Measurements from ENCODE around the gene ABCA8. TPM values are rescaled to one million over a fixed set of nuclear protein-coding genes. Genes with fewer than 3 reads are reported as not detected.
"Not testable (repeated sequence)": the region's sequence is repeated elsewhere in the genome, so short reads cannot be mapped to it uniquely, and the experiment has no call there.

ABCA8 gene
- total RNA-seq, 1 experiment from 2014 or later = 0.15 TPM

- no peak for TF ChIP-seq GABPB1 (CRISPR knock-in tag; IDR thresholded peaks at IDR 0.05)
- no peak for TF ChIP-seq GTF2I (CRISPR knock-in tag; conservative IDR thresholded peaks at IDR 0.05)
- TF ChIP-seq ATF6 (CRISPR knock-in tag; IDR thresholded peaks at IDR 0.05) = no peak
- TF ChIP-seq AFF4 (CRISPR knock-in tag; IDR thresholded peaks at IDR 0.05; ENCODE audit: borderline replicate concordance) = no peak
- TF ChIP-seq CREB1 (CRISPR knock-in tag; IDR thresholded peaks at IDR 0.05) = no peak
- no peak for TF ChIP-seq TEAD1 (CRISPR knock-in tag; IDR thresholded peaks at IDR 0.05)
- no peak for TF ChIP-seq MYBL2 (CRISPR knock-in tag; IDR thresholded peaks at IDR 0.05)
- no peak for TF ChIP-seq ZMAT4 (CRISPR knock-in tag; IDR thresholded peaks at IDR 0.05)
- TF ChIP-seq NFE2L1 (CRISPR knock-in tag; IDR thresholded peaks at IDR 0.05) = no peak
Observed at GRCh38 chr17:68944435-68945035, 10.7 kb downstream of the ABCA8 start (continued).

- POLR2A ChIA-PET; H3K4me3 Mint-ChIP-seq; DNase-seq (ENCODE audit: low spot score); H3K9me3 Mint-ChIP-seq; H3K27me3 Mint-ChIP-seq (ENCODE audit: low read depth); ATAC-seq; H3K27ac Mint-ChIP-seq; CTCF ChIA-PET; H3K4me1 Mint-ChIP-seq; H3K36me3 Mint-ChIP-seq: not testable (repeated sequence)
Observed at GRCh38 chr17:68943812-68944182, 11.4 kb downstream of the ABCA8 start.

- Mint-ChIP-seq H3K27me3 (ENCODE audit: low read depth) (no peaks in the 10 kb centered on the region), H3K4me1 (peaks cover 5% of the 10 kb centered on the region; the same call in 1 of the 2 replicates), H3K9me3 (peaks cover 9% of the 10 kb centered on the region), H3K4me3 (no peak overlapping the region), H3K27ac (no peak overlapping the region), H3K36me3 (no peaks in the 10 kb centered on the region)
- DNase-seq (ENCODE audit: low spot score) (no peak), ATAC-seq (no peak)
- CTCF ChIA-PET = no interaction called here
- POLR2A ChIA-PET = no interaction called here
- no peak for TF ChIP-seq NFE2L1 (CRISPR knock-in tag; IDR thresholded peaks at IDR 0.05)
- no peak for TF ChIP-seq SMAD4 (CRISPR knock-in tag; IDR thresholded peaks at IDR 0.05)
- TF ChIP-seq ZNF512 (CRISPR knock-in tag; IDR thresholded peaks at IDR 0.05; ENCODE audit: borderline replicate concordance) = no peak
- TF ChIP-seq ZBTB21 (CRISPR knock-in tag; IDR thresholded peaks at IDR 0.05; ENCODE audit: borderline replicate concordance) = no peak
- no peak for TF ChIP-seq ZNF532 (CRISPR knock-in tag; IDR thresholded peaks at IDR 0.05; ENCODE audit: borderline replicate concordance)
- no peak for TF ChIP-seq NFATC4 (CRISPR knock-in tag; IDR thresholded peaks at IDR 0.05)
- TF ChIP-seq HMGXB4 (CRISPR knock-in tag; IDR thresholded peaks at IDR 0.05) = no peak
- no peak for TF ChIP-seq E2F4 (CRISPR knock-in tag; IDR thresholded peaks at IDR 0.05; ENCODE audit: borderline replicate concordance, low read depth)
Observed at GRCh38 chr17:68943123-68943811, 11.9 kb downstream of the ABCA8 start.
